Stimulated activated CD8-positive, alpha-beta memory T cell treated with anti-CD3 and anti-CD28 coated beads, Interleukin-4, amount 100 ng/mL, for 48 hours (primary cell): ENCODE measurements around the gene ARHGAP21.
A peak's percentile ranks its signal among the peaks of the same experiment; 100 is the strongest.

Source experiments
- DNase-seq: peaks from one replicate; pipeline ENCODE4 v3.0.0-alpha.2; 2020

ARHGAP21 gene

GRCh38 chr10:24569828-24570657 lies 153.6 kb downstream of the ARHGAP21 start:
- DNase-seq, result no peak

GRCh38 chr10:24569330-24569796 lies 154.3 kb downstream of the ARHGAP21 start:
- no peak for DNase-seq

GRCh38 chr10:24568042-24568441 lies 155.6 kb downstream of the ARHGAP21 start:
- no peak for DNase-seq

GRCh38 chr10:24561453-24561852 lies 162.2 kb downstream of the ARHGAP21 start:
- DNase-seq, result no peak

GRCh38 chr10:24556750-24557742 lies 166.6 kb downstream of the ARHGAP21 start:
- no peak for DNase-seq

GRCh38 chr10:24556126-24556749 lies 167.4 kb downstream of the ARHGAP21 start:
- no peak for DNase-seq

GRCh38 chr10:24554036-24554435 lies 169.7 kb downstream of the ARHGAP21 start:
- DNase-seq, result no peak

- DNase-seq, result no peak
Measured at GRCh38 chr10:24553051-24553612, 170.6 kb downstream of the ARHGAP21 start.

- peak; percentile 55 for DNase-seq
Measured at GRCh38 chr10:24552346-24553016, 171.2 kb downstream of the ARHGAP21 start.

GRCh38 chr10:24551161-24551560 lies 172.5 kb downstream of the ARHGAP21 start:
- DNase-seq, result no peak

- DNase-seq, result no peak
Measured at GRCh38 chr10:24550680-24551079, 173.0 kb downstream of the ARHGAP21 start.

- DNase-seq, result no peak
Measured at GRCh38 chr10:24545585-24545984, 178.1 kb downstream of the ARHGAP21 start.

GRCh38 chr10:24544776-24545175 lies 178.9 kb downstream of the ARHGAP21 start:
- no peak for DNase-seq

- DNase-seq, result no peak
Measured at GRCh38 chr10:24542314-24543270, 181.1 kb downstream of the ARHGAP21 start.

GRCh38 chr10:24541239-24541753 lies 182.4 kb downstream of the ARHGAP21 start:
- no peak for DNase-seq

- DNase-seq, result no peak
Measured at GRCh38 chr10:24536636-24537035, 187.1 kb downstream of the ARHGAP21 start.

GRCh38 chr10:24533981-24534380 lies 189.7 kb downstream of the ARHGAP21 start:
- no peak for DNase-seq
